NCI-H748 (cell line): Measurements from ENCODE around the gene ARPC5.
A peak's percentile ranks its signal among the peaks of the same experiment; 100 is the strongest.
"Not testable (repeated sequence)": the region's sequence is repeated elsewhere in the genome, so short reads cannot be mapped to it uniquely, and the experiment has no call there.

Experiments used
- DNase-seq: peaks from one replicate; lab custom pipeline; 2025; ENCODE audit not compliant: unreplicated experiment; lab: John Stamatoyannopoulos, UW

Gene ARPC5

DNA sequence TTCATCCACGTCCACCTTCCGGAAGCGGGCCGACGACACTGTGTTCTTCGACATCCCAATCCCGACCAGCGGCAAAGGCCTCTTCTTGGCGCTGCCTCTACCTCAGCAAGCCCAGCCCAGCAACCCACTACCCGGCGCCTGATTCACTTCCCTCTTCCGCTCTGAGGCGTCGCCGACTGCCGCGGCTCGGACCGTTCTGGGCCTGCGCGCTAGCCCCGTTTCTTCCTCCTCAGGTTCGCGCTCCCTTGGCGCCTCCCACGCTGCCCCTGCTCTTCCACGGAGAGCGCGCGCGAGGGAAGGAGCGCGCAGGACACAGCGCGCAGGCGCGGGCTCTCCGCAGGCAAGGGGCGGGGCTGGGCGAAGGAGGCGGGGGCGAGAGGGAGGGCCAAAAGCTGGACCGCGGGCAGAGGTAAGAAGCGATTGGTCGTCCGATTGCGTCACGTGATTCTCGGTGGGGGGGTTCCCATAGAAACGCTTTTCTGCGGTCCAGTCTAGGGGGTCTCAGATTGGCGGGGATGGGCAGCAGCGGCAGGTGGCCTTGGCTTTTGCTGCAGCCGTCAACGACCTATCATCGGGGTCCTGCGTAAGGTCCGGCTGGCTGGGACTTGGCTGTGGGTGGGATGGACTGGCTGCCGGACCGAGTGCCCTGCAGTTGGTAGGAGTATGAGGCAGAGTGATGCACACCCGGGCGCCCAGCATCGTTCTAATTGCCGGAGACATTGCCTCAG, at the start of gene ARPC5:
Gene ARPC5, minus strand, starts transcription at position 178 of the 728 bp plus-strand sequence. Its CDS starts 124 bp downstream, at position 54.
- DNase-seq, result peak; percentile 98

DNA sequence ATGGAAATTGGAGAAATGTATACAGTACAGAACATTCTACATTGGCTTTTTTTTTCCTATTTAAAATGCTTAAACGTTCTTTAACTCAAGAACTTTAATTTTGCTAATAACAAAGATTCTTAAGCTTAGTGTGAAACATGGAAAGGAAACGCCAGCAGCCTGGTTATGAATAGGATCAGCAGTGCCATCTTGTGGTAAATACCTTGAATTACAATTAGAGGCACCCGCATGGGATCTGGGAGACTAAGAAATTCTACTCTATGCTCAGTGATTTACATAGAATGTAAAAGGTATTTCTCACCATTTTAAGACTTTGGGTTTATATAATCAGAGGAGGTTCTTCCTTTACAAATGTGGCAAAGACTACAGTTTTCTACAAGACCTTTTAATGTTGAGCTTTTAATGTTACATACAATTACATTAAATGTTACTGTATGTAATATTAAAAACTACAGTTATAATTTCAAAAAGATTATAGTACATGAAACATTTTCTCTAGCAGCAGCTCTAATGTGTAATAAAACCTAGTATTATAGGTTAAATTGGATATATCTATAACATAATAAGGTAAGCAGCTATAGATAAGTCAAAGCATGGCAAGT, 49.6 kb upstream of the ARPC5 start:
- peak; percentile 46 for DNase-seq

DNA sequence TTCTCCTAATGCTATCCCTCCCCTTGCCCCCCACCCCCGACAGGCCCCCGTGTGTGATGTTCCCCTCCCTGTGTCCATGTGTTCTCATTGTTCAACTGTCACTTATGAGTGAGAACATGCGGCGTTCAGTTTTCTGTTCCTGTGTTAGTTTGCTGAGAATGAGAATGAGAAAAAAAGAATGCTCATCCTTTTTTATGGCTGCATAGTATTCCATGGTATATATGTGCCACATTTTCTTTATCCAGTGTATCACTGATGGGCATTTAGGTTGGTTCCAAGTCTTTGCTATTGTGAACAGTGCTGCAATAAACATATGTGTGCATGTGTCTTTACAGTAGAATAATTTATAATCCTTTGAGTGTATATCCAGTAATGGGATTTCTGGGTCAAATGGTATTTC, 43.8 kb upstream of the ARPC5 start:
- DNase-seq, result not testable (repeated sequence)

DNA sequence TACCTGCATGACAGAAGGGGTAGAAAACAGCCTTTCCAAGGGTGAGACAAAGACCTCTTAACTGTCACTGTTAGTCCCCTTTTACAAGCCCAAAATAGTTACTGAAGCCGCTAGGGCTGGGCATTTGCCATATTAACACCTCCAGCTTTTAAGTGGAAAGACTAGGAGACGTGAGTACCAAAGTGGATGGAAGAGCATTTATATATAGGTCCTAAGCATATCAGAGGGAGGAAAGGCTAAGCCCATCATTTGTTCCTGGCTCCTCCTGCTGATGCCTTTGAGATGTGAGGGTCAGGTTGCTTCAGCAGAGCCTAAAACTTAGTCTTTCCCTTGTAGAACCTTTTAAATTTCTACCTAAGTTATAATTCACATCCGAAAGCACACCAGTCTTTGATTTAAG, 43.2 kb upstream of the ARPC5 start:
- no peak for DNase-seq

DNA sequence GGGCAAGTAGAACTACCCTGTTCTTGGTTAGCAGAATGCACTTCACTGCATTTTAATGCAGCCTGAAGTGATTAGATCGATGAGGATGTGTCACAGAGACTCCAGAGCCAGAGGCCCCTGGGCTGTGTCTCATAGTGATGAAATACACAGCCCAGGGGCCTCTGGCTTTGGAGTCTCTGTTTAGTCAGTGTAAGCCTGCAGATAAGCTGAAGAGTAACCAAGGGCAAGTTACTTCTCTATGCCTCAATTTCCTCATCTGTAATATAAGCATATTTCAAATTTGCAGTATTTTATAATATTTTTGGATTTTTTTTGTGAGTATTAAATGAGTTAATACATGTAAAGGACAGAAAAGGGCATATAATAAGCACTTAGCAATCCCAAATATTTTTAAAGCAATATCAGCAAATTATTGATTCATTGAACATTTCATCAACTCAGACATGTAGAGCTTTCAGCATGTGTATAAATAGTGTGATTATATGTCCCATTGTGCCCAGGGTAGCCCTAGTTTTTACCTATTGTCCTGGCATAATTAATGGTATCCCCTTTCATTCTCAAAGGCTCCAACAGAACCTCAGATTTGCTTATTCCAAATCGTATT, 41.1 kb upstream of the ARPC5 start:
- DNase-seq, result no peak

DNA sequence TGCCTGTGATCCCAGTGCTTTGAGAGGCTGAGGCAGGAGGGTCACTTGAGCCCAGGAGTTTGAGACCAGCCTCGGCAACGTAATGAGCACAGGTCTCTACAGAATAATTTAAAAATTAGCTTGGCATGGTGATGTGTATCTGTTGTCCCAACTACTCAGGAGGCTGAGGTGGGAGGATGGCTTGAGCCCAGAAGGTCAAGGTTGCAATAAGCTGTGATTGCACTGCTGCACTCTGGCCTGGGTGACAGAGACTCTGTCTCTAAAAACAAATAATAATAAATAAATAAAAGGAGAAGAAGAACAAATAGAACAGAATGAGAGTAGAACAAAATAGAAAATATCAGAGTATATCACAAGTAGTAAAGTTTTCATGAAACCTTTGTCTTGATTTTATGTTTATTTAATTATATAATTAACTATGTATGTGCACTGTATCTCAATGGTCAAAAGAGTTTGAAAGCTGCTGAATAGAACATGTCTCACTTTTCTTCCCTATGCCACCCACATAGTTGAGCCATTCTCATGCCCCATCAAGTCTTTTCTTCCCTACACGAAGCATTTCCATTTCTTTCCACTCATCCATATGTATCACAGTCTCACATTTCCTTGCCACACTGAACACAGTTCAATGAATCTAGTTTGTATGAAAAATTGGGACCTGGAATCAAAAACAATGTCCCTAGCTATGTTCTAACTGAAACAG, 40.5 kb upstream of the ARPC5 start:
- DNase-seq, result no peak

DNA sequence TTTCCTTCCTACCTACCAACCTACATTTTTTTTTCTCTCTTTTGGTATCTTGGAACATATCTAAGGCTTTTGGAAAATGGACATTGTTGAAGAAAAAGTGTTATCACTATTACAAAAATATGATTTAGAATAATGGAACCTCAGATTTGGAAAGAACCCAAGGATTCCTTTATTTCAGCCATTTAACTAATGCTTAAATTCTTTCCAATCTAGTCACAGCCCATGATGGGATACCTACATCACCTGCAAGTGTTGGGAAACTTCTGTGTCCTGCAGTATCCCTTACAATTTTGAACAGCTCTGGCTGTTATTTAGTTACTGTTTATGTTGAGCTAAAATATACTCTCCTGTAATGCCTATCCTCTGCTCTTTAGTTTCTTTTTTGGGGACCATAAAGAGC, 39.8 kb upstream of the ARPC5 start:
- DNase-seq, result no peak

DNA sequence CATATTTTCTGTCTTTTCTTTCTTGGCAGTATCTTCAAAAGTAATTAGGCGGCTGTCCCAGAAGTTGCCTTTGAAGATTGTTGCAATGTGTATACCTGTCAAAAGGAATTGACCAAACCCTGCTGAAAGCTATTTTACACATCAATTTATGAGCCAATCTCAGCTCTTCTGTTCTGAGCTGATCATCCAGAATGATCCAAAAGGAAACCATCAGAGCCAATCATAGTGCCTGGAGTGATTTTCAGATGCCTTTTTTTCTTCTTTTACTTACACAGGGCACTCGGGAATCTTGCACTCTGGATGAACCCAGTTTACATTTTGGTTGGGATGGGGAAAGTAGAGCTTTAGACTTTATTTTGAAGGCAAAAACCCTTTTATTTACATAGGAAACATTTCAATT, 39.3 kb upstream of the ARPC5 start:
- no peak for DNase-seq

DNA sequence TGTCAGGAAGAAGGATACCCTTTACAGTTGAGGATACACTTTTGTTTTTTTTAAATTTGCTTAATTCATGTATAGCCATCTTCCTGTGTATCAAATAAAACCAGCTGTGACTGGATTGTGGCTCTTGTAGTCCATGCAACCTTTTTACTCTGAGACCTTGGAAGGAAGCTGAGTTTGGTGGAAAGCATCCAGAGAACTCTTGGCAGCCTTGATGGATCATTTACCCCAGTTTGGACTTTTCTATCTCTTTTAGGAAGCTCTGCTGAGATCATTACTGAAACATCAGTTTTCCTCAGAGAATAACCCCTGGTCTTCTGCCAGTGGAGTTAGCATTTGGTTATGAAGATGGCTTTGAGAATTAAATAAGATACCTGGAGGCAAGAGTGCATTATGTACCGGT, 38.8 kb upstream of the ARPC5 start:
- no peak for DNase-seq

DNA sequence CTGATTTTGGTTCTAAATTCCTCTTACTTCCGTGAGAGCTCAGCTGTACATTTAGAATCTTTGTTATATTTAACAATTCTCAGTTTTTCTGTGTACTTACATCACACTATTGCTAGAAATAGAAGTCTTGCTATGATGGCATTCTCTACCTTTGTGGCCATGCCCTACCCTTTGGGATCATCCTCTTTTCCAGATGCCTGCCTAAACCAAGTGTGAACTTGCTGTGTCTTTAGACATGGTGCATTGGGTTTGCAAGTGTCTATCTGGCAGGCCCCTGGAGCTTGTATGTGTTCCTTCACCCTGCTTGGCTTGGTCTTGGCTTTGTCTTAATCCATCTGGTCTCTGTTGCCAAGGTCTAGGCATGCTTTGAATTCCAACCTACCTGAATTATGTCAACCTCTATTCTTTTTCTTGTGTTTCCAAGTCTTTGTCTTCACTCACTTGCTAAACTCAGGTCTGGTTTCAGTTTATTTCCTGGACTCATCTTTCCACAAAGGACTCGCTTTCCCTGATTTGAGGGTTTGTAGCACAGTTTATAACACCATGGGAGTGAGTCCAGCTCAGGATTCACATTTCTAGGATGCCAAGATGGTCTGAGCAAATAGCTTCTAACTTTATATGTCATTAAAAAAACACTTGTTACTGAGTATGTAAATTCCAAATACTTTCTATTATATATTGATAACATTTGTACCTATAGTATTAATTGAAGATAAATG, 38.2 kb upstream of the ARPC5 start:
- no peak for DNase-seq

DNA sequence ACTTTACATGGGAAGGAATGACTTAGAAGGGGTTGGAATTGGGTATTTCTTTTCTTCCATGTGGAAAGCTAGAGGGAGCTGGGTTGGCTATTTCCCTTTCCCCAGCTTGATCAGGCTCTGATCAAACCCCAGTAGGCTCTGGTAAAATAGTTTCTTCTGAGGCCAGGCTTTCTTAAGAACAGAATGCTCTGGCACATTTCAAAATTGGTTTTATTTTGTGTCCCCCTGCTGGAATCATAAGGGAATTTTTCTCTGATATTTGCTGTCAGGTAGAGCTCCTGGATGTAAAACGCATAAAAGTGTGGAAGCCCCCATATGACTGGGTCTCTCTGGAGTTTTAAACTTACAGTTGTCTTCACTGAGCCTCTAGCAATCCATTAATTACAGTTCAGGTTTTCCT, 34.6 kb upstream of the ARPC5 start:
- no peak for DNase-seq

DNA sequence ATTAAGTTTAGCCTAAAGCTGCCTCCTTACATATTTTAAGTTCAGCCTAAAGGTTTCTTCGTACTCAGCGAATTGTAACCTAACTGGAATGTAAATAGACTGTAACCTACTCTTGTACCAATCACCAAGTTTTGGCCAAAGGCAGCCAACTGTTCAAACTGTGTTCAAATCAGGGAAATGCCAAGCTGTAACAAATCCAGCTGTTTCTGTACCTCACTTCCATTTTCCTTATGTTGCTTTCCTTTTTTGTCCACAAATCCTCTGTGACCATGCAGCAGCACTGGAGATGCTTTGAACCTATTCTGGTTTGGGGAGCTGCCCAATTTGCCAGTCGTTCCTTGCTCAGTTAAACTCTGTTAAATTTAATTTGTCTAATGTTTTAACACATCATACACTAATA, 20.8 kb upstream of the ARPC5 start:
- DNase-seq, result no peak

DNA sequence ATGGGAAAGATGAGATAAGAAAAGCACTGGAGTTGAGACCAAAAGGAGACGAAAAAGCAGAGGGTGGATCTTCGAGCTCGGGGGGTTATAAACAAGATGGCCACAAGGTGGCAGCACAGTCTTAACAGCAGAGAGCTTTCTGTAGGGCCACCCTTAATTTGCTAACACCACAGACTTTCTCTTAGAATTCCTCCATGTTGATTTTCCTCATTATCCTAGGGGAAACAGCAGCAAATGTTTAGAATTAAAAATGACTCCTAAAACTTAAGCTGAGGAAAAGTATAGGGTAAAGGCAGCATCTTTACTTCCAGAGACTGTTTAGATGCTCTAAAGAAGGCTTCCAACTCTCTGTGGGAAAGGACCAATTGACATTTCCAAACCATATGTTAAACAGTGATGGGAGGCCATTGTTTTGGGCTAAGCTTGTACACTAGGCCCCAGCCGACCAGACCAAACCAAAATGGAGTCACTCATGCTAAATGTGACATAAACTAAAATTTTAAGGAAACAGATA, 20.0 kb upstream of the ARPC5 start:
- DNase-seq, result peak; percentile 62

DNA sequence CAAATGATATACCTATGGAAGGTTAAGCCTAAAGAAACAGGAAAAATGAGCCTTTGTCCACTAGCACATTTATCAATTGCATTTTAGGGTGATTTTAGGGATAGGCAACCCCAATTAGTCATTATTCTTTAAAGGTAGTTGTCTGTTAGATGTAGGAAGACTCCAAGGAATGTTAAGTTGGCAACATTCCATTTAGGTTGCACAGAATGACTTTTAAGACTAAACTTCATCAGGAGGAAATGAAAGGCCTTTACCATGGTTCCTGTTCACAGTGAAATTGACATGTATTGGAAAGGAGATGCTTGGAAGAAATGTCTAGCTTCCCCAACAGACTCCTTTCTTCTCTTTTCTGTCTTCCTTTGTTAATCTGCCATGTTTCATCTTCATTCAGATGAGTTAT, 19.1 kb upstream of the ARPC5 start:
- DNase-seq, result no peak

DNA sequence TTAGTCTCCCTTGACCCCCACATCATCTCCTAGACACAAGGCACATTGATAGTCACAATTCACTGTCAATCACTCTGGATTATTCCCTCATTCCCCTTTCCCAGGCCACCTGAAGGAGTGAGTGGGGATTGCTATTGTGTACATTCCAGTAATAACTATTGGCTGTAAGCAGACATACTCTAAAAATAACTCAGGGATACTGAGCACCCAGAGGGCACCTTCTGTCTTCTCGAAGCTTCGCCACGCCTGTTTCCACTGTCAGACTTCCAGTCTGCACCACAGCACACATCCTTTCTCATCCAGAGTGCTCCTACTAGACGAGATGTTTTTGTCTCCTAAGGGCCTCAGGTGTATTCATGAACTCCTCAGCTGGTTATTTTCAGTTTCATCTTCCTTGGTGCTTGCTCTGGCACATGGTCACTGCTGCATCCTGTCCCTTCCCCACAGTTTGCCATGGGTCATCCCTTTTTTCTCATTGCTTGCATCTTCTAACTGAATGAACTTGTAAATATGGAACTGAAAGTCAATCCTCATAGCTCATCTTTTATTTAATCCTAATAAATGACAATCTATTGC, 18.4 kb upstream of the ARPC5 start:
- no peak for DNase-seq

DNA sequence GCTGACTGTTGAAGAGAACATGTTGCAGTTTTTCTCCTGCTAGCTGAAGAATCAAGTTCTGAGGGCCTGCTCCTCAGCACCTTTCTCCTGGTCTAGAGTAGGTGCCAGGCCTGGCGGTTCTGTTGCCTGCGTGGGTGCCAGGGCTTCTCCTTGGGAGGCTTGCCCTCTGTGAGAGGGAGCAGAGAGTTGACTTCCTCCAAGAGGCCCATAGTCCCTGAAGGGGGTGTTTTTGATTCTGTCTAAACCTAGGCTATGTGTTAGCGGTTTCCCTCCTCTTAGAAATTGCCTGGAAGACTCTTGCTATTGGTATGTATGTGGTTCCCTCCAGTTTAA, 17.8 kb upstream of the ARPC5 start:
- no peak for DNase-seq

DNA sequence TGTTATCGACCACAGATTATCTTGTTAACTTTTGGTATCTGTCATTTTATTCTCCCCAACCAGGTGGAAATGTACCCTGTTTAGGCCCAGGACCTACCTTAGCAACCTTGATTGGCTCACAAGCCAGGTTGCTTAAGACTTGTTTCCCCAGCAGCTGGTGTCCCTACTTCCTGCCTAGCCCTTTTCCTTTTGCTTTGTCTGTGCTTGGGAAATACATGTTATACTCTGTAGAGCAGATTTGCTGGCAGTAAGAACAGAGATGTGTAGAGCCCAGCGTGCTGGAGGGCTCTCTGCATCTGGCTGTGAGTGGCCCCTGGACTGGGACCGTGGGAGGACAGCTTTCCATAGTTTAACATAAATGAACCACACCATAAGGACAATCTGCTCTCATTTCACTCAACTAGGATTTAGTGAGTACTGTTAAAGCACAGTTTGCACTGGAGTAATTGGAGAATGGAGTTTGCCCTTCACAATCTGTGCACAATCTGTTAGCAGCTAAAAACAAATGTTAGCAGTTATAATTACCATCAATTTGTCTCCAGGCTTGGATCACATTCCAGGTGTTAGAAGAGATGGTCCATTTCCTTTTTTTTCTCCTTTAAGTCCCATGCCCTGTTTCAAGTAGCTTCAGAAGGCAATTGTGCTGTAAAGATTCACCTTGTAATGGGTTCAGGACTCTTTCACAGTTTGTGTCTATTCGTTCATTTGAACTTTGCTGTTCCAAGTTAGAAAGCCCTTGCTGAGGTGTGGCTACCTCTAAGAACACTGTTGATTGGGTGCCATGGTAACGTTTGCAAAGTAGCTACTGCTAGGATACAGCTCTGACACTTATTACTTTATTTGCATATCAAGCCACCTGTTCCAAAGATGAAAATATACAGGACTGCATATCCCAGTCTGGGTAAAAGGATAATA, 17.2 kb upstream of the ARPC5 start, which contains the start of gene APOBEC4:
Gene APOBEC4, minus strand, starts transcription at position 770 of the 915 bp plus-strand sequence. CDS start 4,535 bp downstream, outside the sequence.
- peak; percentile 48 for DNase-seq

DNA sequence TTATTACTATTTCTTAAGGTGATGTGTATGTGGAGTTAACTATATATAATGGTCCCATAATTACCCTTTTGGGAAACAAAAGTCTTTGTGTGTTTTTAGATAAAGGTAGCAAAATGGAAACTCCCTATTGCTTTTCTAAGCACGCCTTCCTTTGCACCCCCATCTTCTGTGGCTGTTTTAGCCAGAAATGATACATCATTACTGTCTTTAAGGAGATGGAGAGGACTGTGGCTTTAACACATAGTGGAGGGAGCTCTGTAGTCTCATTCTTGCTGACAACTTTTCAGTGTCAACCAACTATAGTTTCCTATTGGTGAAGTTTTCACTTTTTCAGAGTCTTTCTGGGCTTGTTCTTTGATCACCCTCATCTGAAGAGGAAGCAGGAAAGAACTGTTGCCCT, 16.5 kb upstream of the ARPC5 start:
- DNase-seq, result no peak

DNA sequence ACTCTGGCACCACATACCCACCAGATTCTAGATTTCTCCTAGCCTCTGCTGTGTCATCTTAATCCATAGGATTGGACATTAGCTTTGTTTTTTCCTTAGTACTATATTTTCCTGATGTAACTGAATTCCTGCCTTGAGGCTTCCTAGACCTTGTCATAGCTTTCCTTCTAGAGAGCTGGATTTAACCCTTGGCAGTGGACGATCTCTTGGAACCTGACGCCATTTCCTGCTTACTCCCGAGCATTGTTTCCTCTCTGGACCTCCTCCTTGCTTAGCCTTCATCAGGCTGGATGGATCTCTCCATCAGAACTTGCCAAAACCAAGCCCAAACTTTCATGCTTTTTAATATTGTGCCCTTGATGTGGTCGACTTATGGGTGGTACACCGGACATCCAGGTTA, 16.0 kb upstream of the ARPC5 start:
- DNase-seq, result no peak

DNA sequence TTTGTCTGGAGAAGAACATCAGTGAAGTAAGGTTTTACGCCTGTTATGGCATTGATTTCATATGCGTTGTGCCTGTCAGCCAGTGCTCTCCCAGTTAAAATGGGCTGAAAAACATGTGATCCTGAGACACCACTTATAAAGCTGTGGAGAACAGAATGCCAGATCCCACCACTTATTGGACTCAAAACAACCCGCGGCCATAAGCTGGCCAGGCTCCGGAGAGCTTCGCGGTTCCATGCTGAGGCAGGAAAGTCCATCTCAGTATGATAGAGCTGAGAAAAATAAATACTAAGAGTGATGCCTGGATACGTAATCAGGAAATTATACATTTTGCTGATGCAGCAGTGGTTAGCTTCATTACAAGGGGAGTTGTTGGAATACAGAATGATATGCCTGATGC, 12.5 kb upstream of the ARPC5 start:
- no peak for DNase-seq
